Stimulated activated CD4-positive, alpha-beta T cell treated with anti-CD3 and anti-CD28 coated beads, TNF-alpha, amount 100 ng/mL, for 4 hours (primary cell): ENCODE data around the gene ORM2.
"Not testable (repeated sequence)": the region's sequence is repeated elsewhere in the genome, so short reads cannot be mapped to it uniquely, and the experiment has no call there.

Experiments
- DNase-seq, 3 experiments: peaks; one replicate each; pipeline ENCODE4 v3.0.0-alpha.2; 2020; ENCODE audit warnings: low read depth in 3 of 3

The ORM2 gene

GRCh38 chr9:114331229-114332195, 1.8 kb downstream of the ORM2 start:
- DNase-seq = not testable (repeated sequence)

GRCh38 chr9:114332474-114333040, 2.9 kb downstream of the ORM2 start:
- DNase-seq = not testable (repeated sequence)

- not testable (repeated sequence) for DNase-seq
These were observed 4.0 kb downstream of the ORM2 start for GRCh38 chr9:114333718-114334117.

- no peak for DNase-seq
These were observed 4.8 kb downstream of the ORM2 start for GRCh38 chr9:114334490-114334889.

GRCh38 chr9:114335745-114336144, 6.1 kb downstream of the ORM2 start:
- no peak for DNase-seq

- DNase-seq = no peak
These were observed 6.5 kb downstream of the ORM2 start for GRCh38 chr9:114336157-114336556.

GRCh38 chr9:114336699-114337395, 7.2 kb downstream of the ORM2 start:
- DNase-seq = no peak

- no peak for DNase-seq
These were observed 8.5 kb downstream of the ORM2 start for GRCh38 chr9:114338187-114338586.

GRCh38 chr9:114339130-114339908, 9.7 kb downstream of the ORM2 start:
- peak; percentile 28 to 40 (median 39) for DNase-seq

GRCh38 chr9:114341152-114341830, 11.6 kb downstream of the ORM2 start:
- DNase-seq = no peak

- no peak for DNase-seq
These were observed 12.3 kb downstream of the ORM2 start for GRCh38 chr9:114341991-114342390.

GRCh38 chr9:114342755-114343440, 13.2 kb downstream of the ORM2 start:
- no peak for DNase-seq

GRCh38 chr9:114343471-114344187, 14.0 kb downstream of the ORM2 start:
- no peak for DNase-seq

GRCh38 chr9:114344188-114344566, 14.5 kb downstream of the ORM2 start:
- no peak for DNase-seq

- no peak for DNase-seq
These were observed 15.0 kb downstream of the ORM2 start for GRCh38 chr9:114344692-114345091.

- no peak for DNase-seq
These were observed 15.9 kb downstream of the ORM2 start for GRCh38 chr9:114345493-114346065.

GRCh38 chr9:114346146-114346545, 16.5 kb downstream of the ORM2 start:
- DNase-seq = no peak

GRCh38 chr9:114347675-114348074, 18.0 kb downstream of the ORM2 start:
- no peak for DNase-seq

GRCh38 chr9:114348261-114348905, 18.7 kb downstream of the ORM2 start:
- no peak for DNase-seq
